SU-DHL-6 (cell line): ENCODE data around the gene RPTOR.

Experiments used
- H2AFZ ChIP-seq: fragments of 200-600 bp; sonication (generic); 2 replicates; pipeline ENCODE4 v1.6.1; 2014; ENCODE audit warnings: low read depth, mild to moderate bottlenecking, moderate library complexity, mixed read lengths, antibody characterized with exemption, low read length; ENCODE audit not compliant: severe bottlenecking
- H3F3A ChIP-seq: fragments of 200-600 bp; shearing (Covaris generic); 2 replicates; pipeline ENCODE4 v1.6.0; 2016; ENCODE audit warnings: antibody characterized with exemption, mild to moderate bottlenecking; ENCODE audit not compliant: insufficient read depth
- H3K27ac ChIP-seq: fragments of 200-600 bp; sonication (generic); 2 replicates; pipeline ENCODE4 v1.5.1; 2016; ENCODE audit warnings: low read depth, mild to moderate bottlenecking, low read length, moderate library complexity, mixed read lengths
- H3K27me3 ChIP-seq: fragments of 200-600 bp; sonication (generic), shearing (Covaris generic); 2 replicates; pipeline ENCODE4 v1.6.0; 2014; ENCODE audit warnings: mild to moderate bottlenecking, low read length
- H3K36me3 ChIP-seq: fragments of 200-600 bp; sonication (generic); 2 replicates; pipeline ENCODE4 v1.6.1; 2014; ENCODE audit warnings: mild to moderate bottlenecking, low read length, mixed read lengths
- H3K4me2 ChIP-seq: fragments of 300-600, 200-600 bp; shearing (Covaris generic), sonication (generic); 2 replicates; pipeline ENCODE4 v1.6.0; 2014; ENCODE audit warnings: low read length, low read depth, mild to moderate bottlenecking; ENCODE audit not compliant: poor library complexity, severe bottlenecking
- H3K4me3 ChIP-seq: fragments of 200-600 bp; sonication (generic); 2 replicates; pipeline ENCODE4 v1.5.1; 2014; ENCODE audit warnings: antibody characterized with exemption, low read length, mild to moderate bottlenecking, mixed read lengths; ENCODE audit not compliant: insufficient read depth, poor library complexity, severe bottlenecking
- H3K79me2 ChIP-seq: fragments of 200-600 bp; sonication (generic); 2 replicates; pipeline ENCODE4 v1.6.1; 2014; ENCODE audit warnings: mild to moderate bottlenecking, low read length, moderate library complexity; ENCODE audit not compliant: insufficient read depth
- H3K9ac ChIP-seq: fragments of 200-600 bp; sonication (generic); 2 replicates; pipeline ENCODE4 v1.7.0; 2014; ENCODE audit warnings: mild to moderate bottlenecking, low read length
- H3K9me2 ChIP-seq: fragments of 200-600 bp; sonication (generic); replicated peaks from 2 replicates; pipeline ENCODE4 v1.6.1; 2014; ENCODE audit warnings: low read length; ENCODE audit not compliant: insufficient read depth
- H3K9me3 ChIP-seq: fragments of 200-600 bp; sonication (generic); 2 replicates; pipeline ENCODE4 v1.6.1; 2014; ENCODE audit warnings: low read length, mixed read lengths; ENCODE audit not compliant: insufficient read depth
- H4K20me1 ChIP-seq: fragments of 200-600 bp; sonication (generic); 2 replicates; pipeline ENCODE4 v1.6.1; 2014; ENCODE audit warnings: low read depth, mild to moderate bottlenecking, antibody characterized with exemption, low read length, moderate library complexity, mixed read lengths
- EZH2phosphoT487 ChIP-seq: fragments of 200-600 bp; sonication (generic), shearing (Covaris generic); conservative IDR thresholded peaks from 2 replicates; pipeline ENCODE4 v1.6.1; 2018; ENCODE audit warnings: mild to moderate bottlenecking, antibody characterized with exemption, low read length, moderate library complexity, mixed read lengths
- TF ChIP-seq, protein P1 (sequence below): fragments of 200-600 bp; sonication (generic); IDR thresholded peaks from one replicate; pipeline ENCODE4 v1.5.1; 2017; ENCODE audit warnings: antibody characterized with exemption, mild to moderate bottlenecking, low read length, moderate library complexity; ENCODE audit not compliant: insufficient read depth, poor library complexity, severe bottlenecking

Gene RPTOR

DNA sequence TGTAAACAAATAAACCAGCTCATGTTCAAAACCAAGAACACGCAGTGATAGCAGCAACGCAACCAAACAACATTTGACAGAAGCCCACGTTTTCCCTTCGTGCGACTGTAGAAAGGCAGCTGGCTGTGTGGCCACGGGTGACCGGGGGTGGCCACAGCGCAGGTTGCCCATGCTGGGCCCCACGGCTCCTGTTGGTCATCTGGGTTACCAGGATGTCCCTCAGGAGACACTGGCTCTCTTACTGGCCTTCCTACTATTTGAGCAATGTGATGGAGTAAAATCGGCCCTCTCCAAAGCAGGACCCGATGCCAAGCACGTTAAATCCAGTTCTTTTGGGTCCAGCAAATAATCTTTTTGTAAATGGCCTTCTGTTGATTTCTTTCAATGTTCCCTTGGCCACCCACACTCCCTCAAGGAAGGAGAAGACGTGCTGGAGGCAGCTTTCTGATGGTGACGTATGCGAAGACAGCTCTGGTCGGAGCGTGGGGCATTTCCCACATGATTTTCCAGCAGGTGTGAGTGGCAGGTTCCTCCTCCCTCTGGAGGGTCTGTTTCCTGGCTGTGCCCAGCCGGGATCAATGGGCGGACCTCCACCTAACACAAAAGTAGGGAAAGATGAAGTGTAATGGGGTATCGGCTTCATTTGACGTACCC is 303.9 kb downstream of the RPTOR start:
- Histone ChIP-seq H3F3A (no peaks in the 10 kb centered on the region), H3K79me2 (no peaks in the 10 kb centered on the region), H2AFZ (no peak overlapping the region), H3K27me3 (no peaks in the 10 kb centered on the region), H3K4me3 (no peak overlapping the region), H3K9ac (no peak overlapping the region), H4K20me1 (no peaks in the 10 kb centered on the region), H3K4me2 (no peak overlapping the region), H3K9me2 (no peaks in the 10 kb centered on the region), H3K36me3 (no peaks in the 10 kb centered on the region), H3K27ac (no peak overlapping the region), H3K9me3 (no peaks in the 10 kb centered on the region)
- TF ChIP-seq, protein P1, sequence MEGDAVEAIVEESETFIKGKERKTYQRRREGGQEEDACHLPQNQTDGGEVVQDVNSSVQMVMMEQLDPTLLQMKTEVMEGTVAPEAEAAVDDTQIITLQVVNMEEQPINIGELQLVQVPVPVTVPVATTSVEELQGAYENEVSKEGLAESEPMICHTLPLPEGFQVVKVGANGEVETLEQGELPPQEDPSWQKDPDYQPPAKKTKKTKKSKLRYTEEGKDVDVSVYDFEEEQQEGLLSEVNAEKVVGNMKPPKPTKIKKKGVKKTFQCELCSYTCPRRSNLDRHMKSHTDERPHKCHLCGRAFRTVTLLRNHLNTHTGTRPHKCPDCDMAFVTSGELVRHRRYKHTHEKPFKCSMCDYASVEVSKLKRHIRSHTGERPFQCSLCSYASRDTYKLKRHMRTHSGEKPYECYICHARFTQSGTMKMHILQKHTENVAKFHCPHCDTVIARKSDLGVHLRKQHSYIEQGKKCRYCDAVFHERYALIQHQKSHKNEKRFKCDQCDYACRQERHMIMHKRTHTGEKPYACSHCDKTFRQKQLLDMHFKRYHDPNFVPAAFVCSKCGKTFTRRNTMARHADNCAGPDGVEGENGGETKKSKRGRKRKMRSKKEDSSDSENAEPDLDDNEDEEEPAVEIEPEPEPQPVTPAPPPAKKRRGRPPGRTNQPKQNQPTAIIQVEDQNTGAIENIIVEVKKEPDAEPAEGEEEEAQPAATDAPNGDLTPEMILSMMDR, result no peak
- no peak for TF ChIP-seq EZH2phosphoT487

DNA sequence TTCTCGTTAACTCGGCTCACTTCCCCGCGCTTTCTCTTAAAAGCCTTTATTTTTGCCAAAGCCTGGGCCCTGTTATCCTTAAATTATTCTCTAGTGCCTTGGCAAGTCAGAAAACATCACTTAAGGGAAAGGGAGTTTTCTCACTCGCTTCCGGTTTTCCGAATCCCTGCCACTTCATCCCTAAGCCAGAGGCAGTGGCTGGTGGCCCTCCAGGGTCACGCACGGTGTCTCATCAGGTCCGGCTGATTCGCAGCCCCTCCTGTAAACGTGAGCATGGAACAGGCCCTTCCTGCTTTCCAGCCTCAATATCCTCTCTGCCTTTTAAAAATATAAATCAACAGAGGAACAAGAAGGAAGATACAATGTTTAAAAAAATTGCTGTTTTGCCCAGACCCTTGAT is 304.5 kb downstream of the RPTOR start:
- TF ChIP-seq EZH2phosphoT487, result no peak
- TF ChIP-seq, protein P1, result no peak
- Histone ChIP-seq H3K27ac (no peak overlapping the region), H3F3A (no peaks in the 10 kb centered on the region), H3K9me3 (no peaks in the 10 kb centered on the region), H4K20me1 (no peaks in the 10 kb centered on the region), H3K9ac (no peak overlapping the region), H3K36me3 (no peaks in the 10 kb centered on the region), H3K4me2 (no peak overlapping the region), H3K4me3 (no peak overlapping the region), H3K79me2 (no peaks in the 10 kb centered on the region), H2AFZ (no peak overlapping the region), H3K27me3 (no peaks in the 10 kb centered on the region), H3K9me2 (no peaks in the 10 kb centered on the region)

DNA sequence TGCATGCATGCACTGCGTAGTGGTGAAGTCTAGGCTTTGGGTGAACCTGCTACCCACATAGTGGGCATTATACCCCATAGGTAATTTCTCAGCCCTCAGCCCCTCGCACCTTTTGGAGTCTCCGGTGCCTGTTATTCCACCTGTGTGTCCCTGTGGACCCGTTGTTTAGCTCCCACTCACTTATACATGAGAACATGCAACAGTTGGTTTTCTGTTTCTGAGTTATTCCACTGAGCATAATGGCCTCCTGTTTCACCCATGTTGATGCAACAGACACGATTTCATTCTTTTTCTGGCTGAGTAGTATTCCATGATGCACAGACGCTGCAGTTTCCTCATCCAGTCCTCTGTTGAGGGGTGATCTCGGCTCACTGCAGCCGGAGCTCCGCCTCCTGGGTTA is 305.5 kb downstream of the RPTOR start:
- no peak for TF ChIP-seq EZH2phosphoT487
- TF ChIP-seq, protein P1, result no peak
- H3K79me2 ChIP-seq, result no peaks in the 10 kb centered on the region
- H3K27ac ChIP-seq, result no peak overlapping the region
- no peaks in the 10 kb centered on the region for H3K27me3 ChIP-seq
- no peaks in the 10 kb centered on the region for H4K20me1 ChIP-seq
- no peaks in the 10 kb centered on the region for H3F3A ChIP-seq
- no peak overlapping the region for H2AFZ ChIP-seq
- H3K9me2 ChIP-seq, result no peaks in the 10 kb centered on the region
- H3K9me3 ChIP-seq, result no peaks in the 10 kb centered on the region
- H3K9ac ChIP-seq, result no peak overlapping the region
- no peak overlapping the region for H3K4me3 ChIP-seq
- no peak overlapping the region for H3K4me2 ChIP-seq
- H3K36me3 ChIP-seq, result no peaks in the 10 kb centered on the region
